HG02884 (cell line): ENCODE data around the gene FNTB.

Source experiments
- ATAC-seq: cut with Tn5 transposase; IDR thresholded peaks from one replicate; pipeline ENCODE4 v1.9.1; 2021; ENCODE audit warnings: mild to moderate bottlenecking, moderate library complexity; ENCODE audit not compliant: unreplicated experiment

The FNTB gene

DNA sequence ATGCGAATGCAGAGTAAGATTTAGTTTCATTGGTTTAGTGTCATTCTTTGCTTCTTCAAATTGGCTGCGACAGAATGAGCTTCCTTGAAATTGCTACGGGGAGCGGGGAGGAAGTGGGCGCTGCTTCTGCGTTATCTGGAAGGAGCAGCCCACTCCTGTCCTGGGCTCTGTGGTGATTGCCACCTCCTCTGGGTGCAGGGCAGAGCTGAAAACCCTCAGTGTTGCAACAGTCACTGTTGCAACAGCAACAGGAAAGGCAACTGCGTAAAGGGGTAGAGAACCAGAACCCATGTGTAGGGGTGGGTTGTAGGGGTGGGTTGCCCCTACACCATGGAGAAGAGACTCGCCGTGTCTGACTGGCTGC is 57.9 kb downstream of the FNTB start:
- no peak for ATAC-seq

GRCh38 chr14:65045006-65045405 is 58.3 kb downstream of the FNTB start:
- no peak for ATAC-seq

- ATAC-seq: no peak
These were observed 59.0 kb downstream of the FNTB start for GRCh38 chr14:65045709-65046108.

DNA sequence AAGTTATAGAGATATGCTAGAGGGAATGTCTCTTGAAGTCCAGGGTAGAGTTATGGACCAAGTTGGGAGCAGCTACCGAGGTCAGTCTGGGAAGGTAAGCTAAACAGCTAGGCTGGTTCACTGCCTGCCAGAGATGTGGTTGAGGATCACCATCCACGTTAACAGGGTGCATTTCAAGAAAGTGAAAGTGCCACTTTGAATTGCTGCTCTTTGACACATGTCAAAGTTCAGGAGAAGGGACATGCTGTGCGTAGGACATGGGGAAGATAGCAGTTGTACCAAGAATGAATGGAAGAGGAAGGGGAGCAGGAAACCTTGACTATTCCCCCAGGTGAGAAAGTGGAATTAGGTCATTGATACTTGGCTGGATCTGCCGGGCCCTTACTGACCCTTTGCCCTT is 66.1 kb downstream of the FNTB start:
- ATAC-seq: no peak

- no peak for ATAC-seq
These were observed 66.8 kb downstream of the FNTB start for GRCh38 chr14:65053466-65053865.

DNA sequence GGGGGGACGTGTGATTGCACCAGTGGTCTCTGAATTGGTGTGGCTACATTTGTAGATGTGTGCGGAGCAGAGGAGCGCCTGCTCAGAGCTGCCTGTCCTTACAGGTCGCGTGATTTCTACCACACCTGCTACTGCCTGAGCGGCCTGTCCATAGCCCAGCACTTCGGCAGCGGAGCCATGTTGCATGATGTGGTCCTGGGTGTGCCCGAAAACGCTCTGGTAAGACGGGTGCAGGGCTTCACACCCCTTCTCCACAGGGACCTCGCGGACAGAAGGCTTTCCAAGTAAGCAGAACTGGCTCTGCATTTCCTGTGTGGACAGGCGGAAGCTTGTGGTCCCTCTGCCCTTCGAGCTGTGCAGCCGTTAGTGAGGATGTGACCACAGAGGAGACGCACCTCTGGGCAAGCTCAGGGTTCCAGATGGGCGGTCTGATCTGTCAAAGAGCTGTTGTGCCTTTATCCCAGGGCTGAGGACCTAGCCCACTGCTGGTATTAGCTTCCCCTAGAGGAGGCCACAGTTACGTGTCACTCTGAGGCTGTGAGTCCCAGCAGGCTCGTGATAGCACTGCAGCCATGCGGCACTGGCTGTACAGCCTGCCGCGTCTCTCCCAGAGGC is 67.9 kb downstream of the FNTB start:
- ATAC-seq: no peak

DNA sequence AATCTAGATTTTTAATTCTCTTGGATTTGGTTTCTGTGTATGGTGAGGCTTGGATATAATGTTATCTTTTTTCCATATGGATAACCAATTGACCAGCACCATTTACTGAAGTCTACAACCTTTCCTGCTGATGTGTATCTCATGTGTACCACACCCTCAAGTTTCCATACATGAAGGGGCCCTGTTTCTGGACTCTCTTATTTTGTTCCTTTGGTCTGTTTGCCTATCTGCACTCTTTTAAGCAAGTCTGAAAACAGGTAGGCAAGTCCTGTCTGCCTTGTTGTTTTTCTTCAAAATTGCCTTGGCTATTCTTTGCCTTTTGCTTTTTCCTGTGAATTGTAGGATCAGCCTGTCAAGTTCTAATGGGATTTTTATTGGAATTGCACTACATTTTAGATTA is 71.0 kb downstream of the FNTB start:
- no peak for ATAC-seq

- ATAC-seq: no peak
These were observed 75.7 kb downstream of the FNTB start for GRCh38 chr14:65062096-65063075.

GRCh38 chr14:65065719-65066118 is 79.0 kb downstream of the FNTB start:
- no peak for ATAC-seq

DNA sequence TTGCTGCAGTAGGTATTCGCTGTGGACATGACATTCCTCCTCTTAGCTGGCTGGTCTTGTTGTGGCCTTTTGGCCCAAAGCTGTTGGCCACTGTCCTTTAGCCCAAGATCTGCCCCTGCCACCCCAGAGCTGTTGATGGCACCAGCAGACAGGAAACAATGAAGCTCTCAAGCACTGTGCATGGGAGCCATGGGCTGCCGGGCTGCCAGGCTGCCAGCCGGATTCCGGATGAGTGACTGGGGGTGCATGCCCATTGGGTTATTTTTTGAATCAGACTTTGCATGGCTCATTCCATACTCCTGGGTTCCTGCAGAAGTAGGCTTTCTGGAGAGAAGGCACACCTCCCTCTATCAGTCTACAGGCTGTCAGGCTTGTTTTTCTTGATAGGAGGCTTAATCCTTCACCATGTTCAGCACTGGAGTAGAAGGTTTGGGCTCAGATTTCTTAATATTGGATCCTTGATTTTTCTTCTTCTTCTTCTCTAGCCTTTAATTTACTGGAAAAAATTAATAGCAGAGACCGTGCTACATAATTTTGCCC is 83.2 kb downstream of the FNTB start:
- no peak for ATAC-seq

GRCh38 chr14:65070471-65070976 is 83.8 kb downstream of the FNTB start:
- ATAC-seq: no peak

- ATAC-seq: no peak
These were observed 84.8 kb downstream of the FNTB start for GRCh38 chr14:65071544-65071943.

DNA sequence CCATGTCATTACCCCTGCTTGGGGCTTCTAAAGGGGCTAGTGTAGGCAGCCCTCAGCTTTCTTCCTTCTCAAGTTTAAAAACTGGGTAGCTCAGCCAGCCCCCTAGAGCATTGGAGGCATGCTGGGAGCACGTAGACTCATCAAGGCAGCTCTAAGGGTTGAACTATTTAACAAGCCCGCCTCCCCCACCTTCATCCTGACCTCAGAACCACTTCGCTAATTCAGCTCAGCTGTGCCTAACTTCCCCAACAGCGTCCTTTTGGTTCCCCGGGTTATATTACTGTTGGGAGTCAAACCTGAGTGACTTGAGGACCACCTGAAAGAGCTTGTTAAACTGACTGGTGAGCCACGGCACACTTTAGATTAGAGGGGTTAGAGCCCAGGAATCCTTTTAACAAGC is 85.6 kb downstream of the FNTB start:
- no peak for ATAC-seq

DNA sequence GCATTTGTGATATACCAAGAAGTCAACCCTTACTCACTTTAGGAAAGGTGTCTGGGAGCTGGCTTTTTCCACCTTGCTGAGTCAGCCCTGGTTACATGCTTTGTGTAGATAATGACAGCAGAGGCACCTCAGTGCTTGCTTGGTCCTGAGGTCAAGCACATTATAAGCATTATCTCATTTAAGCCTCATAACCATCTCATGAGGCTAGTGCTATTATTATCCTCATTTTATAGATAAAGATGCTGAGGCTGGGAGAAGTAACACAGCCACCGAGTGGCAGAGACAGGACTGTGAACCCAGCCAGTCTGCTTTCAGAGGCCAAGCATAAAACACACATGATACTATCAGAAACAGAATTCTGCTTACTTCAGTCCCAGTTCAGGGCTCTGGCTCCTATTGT is 86.2 kb downstream of the FNTB start:
- ATAC-seq: no peak

- ATAC-seq: no peak
These were observed 87.0 kb downstream of the FNTB start for GRCh38 chr14:65073605-65074201.

DNA sequence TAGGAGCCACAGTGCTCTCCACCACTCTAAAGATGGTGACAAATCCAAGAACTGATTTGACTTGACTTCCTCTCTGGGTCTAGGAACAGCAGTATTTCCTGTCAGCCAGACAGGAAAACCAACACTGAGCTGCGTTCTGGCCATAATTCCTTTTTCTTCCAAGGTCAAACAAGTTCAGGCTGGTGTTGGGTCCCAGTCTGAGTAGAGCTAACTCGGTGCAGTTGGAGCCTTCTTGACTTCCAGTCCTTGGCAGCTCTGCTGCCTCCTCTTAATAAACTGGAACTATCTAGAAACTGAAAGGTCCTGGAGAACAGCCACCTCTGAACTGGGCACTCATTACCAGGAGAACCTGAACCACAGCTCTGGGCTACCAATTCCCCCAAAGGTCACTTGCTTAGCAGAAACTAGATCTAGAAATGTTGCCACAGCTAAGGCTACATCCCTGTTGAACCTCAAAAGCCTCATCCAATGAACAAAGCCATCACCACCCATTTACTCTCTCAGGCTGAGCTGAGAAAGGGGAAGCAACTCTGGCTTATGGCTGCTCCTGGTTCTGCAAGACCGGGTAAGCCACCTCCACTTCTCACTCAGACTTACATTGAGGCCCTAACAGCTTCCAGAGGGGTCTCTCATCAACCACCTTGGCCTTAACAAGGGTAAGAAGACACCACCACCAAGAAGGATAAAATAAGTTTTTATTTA is 87.9 kb downstream of the FNTB start:
- ATAC-seq: no peak

GRCh38 chr14:65075628-65076325 is 89.1 kb downstream of the FNTB start:
- no peak for ATAC-seq

- ATAC-seq: no peak
These were observed 90.6 kb downstream of the FNTB start for GRCh38 chr14:65077318-65077717.

GRCh38 chr14:65079201-65079600 is 92.5 kb downstream of the FNTB start:
- no peak for ATAC-seq

DNA sequence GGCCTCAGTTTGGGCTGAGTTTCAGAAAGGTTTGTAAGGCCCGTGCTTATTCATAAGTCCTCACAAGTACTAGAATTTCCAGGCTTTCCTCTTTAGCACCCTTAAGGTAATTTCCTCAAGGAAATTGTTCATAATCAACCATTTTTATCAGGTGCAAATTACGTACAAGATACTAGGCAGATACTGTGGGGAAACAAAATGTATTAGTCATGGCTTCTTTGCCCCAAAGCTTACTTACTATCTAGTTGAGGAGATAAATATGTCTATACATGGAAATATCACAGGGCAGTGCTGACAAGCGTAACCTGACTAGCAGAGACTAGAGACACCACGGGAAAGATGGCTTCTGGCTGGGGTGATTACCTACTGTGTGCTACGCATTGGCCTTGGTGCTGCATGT is 93.1 kb downstream of the FNTB start:
- no peak for ATAC-seq
